ENCODE measurements around the gene IL7R. TPM values are rescaled to one million over a fixed set of nuclear protein-coding genes. Genes with fewer than 3 reads are reported as not detected.

IL7R gene
- total RNA-seq, 2 donors from 2014 or later, result 3.1 to 3.2 TPM

DNA sequence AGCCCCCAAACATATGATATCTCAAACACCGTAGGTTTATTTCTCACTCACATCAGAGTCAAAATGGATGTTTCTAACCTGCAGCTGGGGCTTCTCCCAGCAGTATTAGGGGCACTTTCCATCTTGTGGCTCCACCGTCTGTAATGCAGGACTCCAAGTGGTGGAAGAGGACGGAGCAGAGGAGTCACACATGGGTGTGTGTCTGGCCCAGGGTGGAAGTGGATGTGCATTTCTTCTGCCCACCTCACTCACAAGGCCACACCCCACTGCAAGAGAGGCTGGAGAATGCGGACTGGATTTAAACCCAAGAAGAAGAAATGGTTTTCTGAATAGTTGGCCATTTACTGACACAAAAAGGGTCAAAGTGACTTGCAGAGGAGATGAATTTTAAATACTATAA, 13.9 kb downstream of the IL7R start:
- Histone ChIP-seq H3K27ac (no peak overlapping the region), H3K4me3 (no peak overlapping the region), H3K27me3 (no peaks in the 10 kb centered on the region), H3K36me3 (no peaks in the 10 kb centered on the region), H3K9me3 (no peaks in the 10 kb centered on the region), H3K4me1 (no peaks in the 10 kb centered on the region)
- DNase-seq (ENCODE audit: low spot score), result no peak
- TF ChIP-seq CTCF (IDR thresholded peaks at IDR 0.05), result no peak

DNA sequence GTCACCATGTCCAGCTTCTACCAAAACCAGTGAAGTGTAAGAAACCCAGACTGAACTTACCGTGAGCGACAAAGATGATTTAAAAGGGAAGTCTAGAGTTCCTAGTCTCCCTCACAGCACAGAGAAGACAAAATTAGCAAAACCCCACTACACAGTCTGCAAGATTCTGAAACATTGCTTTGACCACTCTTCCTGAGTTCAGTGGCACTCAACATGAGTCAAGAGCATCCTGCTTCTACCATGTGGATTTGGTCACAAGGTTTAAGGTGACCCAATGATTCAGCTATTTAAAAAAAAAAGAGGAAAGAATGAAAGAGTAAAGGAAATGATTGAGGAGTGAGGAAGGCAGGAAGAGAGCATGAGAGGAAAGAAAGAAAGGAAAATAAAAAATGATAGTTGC, 19.8 kb downstream of the IL7R start:
- Histone ChIP-seq H3K4me3 (no peak overlapping the region), H3K9me3 (no peaks in the 10 kb centered on the region), H3K4me1 (no peaks in the 10 kb centered on the region), H3K27ac (no peak overlapping the region), H3K36me3 (no peaks in the 10 kb centered on the region), H3K27me3 (no peaks in the 10 kb centered on the region)
- no peak for TF ChIP-seq CTCF (IDR thresholded peaks at IDR 0.05)
- no peak for DNase-seq (ENCODE audit: low spot score)

GRCh38 chr5:35876922-35877321, 20.2 kb downstream of the IL7R start:
- H3K27ac ChIP-seq, result no peak overlapping the region
- DNase-seq (ENCODE audit: low spot score), result no peak
- H3K9me3 ChIP-seq, result no peaks in the 10 kb centered on the region
- H3K4me3 ChIP-seq, result no peak overlapping the region
- H3K36me3 ChIP-seq, result no peaks in the 10 kb centered on the region
- no peak for TF ChIP-seq CTCF (IDR thresholded peaks at IDR 0.05)
- no peaks in the 10 kb centered on the region for H3K4me1 ChIP-seq
- H3K27me3 ChIP-seq, result no peaks in the 10 kb centered on the region

GRCh38 chr5:35877655-35878054, 21.0 kb downstream of the IL7R start:
- Histone ChIP-seq H3K4me3 (no peak overlapping the region), H3K27me3 (no peaks in the 10 kb centered on the region), H3K27ac (no peak overlapping the region), H3K36me3 (no peaks in the 10 kb centered on the region), H3K9me3 (no peaks in the 10 kb centered on the region), H3K4me1 (no peaks in the 10 kb centered on the region)
- DNase-seq (ENCODE audit: low spot score), result no peak
- no peak for TF ChIP-seq CTCF (IDR thresholded peaks at IDR 0.05)

DNA sequence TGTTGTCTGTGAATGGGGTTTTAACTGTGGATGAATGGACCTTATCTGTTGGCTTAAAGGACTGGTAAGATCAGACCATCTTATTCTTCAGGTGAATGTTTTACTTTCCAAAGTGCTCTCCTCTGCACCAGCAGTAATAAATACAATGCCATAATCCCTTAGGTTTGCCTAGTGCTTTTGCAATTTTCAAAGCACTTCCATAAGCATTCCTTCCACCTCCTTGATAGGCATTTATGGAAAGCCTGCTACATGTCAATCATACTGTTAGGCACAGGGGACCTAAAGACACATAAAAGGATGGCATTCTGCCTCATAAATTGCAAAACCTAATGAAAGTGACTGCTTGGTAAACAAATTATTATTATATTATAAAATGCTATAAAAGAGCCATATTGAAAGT, 21.4 kb downstream of the IL7R start:
- H3K36me3 ChIP-seq, result no peaks in the 10 kb centered on the region
- TF ChIP-seq CTCF (IDR thresholded peaks at IDR 0.05), result no peak
- no peak overlapping the region for H3K27ac ChIP-seq
- H3K4me3 ChIP-seq, result no peak overlapping the region
- no peaks in the 10 kb centered on the region for H3K27me3 ChIP-seq
- DNase-seq (ENCODE audit: low spot score), result no peak
- H3K9me3 ChIP-seq, result no peaks in the 10 kb centered on the region
- H3K4me1 ChIP-seq, result no peaks in the 10 kb centered on the region

DNA sequence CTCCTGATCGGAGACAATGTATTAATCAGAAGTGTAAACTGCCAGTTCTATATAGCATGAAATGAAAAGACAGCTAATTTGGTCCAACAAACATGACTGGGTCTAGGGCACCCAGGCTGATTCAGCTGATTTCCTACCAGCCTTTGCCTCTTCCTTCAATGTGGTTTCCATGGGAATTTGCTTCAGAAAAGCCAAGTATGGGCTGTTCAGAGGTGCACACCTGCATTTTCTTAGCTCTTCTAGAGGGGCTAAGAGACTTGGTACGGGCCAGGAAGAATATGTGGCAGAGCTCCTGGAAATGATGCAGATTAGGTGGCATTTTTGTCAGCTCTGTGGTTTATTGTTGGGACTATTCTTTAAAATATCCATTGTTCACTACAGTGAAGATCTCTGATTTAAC, 22.4 kb downstream of the IL7R start:
- no peak for TF ChIP-seq CTCF (IDR thresholded peaks at IDR 0.05)
- no peaks in the 10 kb centered on the region for H3K9me3 ChIP-seq
- H3K27me3 ChIP-seq, result no peaks in the 10 kb centered on the region
- H3K27ac ChIP-seq, result no peak overlapping the region
- H3K4me1 ChIP-seq, result no peaks in the 10 kb centered on the region
- no peak overlapping the region for H3K4me3 ChIP-seq
- H3K36me3 ChIP-seq, result no peaks in the 10 kb centered on the region
- no peak for DNase-seq (ENCODE audit: low spot score)
